ENCODE measurements around the gene VARS2. TPM values are rescaled to one million over a fixed set of nuclear protein-coding genes. Genes with fewer than 3 reads are reported as not detected.

VARS2 gene
- total and polyA plus RNA-seq, 2 donors (not counting 1 experiment from before 2014, with no cell fraction given), result 27.1 to 41.6 TPM

DNA sequence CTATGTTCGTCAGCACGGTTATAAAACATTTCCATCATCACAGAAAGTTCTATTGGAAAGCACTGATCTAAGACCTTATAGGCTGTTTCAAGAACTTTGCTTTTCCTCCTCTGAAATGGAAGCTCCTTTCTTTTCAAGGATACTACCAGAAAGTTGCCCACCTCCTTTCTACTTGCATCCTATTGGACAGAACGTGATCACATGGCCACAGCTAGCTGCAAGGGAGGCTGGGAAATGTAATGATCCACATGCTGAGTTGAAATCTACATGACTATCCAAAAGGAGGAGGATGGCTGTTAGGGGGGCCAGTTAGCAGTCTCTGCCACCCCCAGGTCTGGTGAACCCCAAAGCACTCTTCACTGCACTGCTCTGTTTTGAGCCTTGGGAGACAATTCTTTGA is 14.6 kb downstream of the VARS2 start:
- Histone ChIP-seq H3K4me3 (ENCODE audit: control extremely low read depth in 1 of 5, extremely low read depth in 1 of 5, insufficient read depth in 1 of 5, low read depth in 2 of 5, low read length in 4 of 5) (no peak overlapping the region), H3K36me3 (replicated peaks in 1 of 2; ENCODE audit: control extremely low read depth in 1 of 2, control insufficient read depth in 1 of 2, extremely low read depth in 1 of 2, insufficient read depth in 2 of 2, low read length in 1 of 2) (peaks cover 2 to 16% of the 10 kb centered on the region in 2 experiments), H3K79me2 (ENCODE audit: control insufficient read depth, insufficient read depth, low read length) (no peaks in the 10 kb centered on the region), H3K4me1 (ENCODE audit: control insufficient read depth in 2 of 2, insufficient read depth in 2 of 2, low read length in 2 of 2) (no peaks in the 10 kb centered on the region), H3K4me2 (replicated peaks; ENCODE audit: low read depth, low read length, poor library complexity, severe bottlenecking) (no peak overlapping the region), H3K27ac (ENCODE audit: low read length in 2 of 2) (no peak overlapping the region), H4K20me1 (ENCODE audit: control insufficient read depth, insufficient read depth, low read length, poor library complexity, severe bottlenecking) (no peaks in the 10 kb centered on the region), H3K9me3 (ENCODE audit: control extremely low read depth in 1 of 3, control insufficient read depth in 2 of 3, insufficient read depth in 1 of 3, low read length in 2 of 3) (peaks cover 0 to 11% (median 6%) of the 10 kb centered on the region in 3 donors), H3K9ac (ENCODE audit: low read length) (no peak overlapping the region), H2AFZ (ENCODE audit: insufficient read depth, low read depth, low read length, poor library complexity, severe bottlenecking) (no peak overlapping the region), H3K27me3 (replicated peaks in 1 of 4; ENCODE audit: control extremely low read depth in 1 of 4, control insufficient read depth in 3 of 4, insufficient read depth in 4 of 4, low read length in 3 of 4) (no peaks in the 10 kb centered on the region)
- peaks cover 4% of the 10 kb centered on the region for H3K27me3 Mint-ChIP-seq
- no peak overlapping the region for H3K4me3 Mint-ChIP-seq
- no peak overlapping the region for H3K27ac Mint-ChIP-seq
- ChIA-PET POLR2A (no interaction called here), CTCF (interaction anchor here (1.4 kb wide), 1 partner anchor 13 kb away, joined by 3 read pairs; no protein-coding TSS in a partner anchor)
- H3K9me3 Mint-ChIP-seq (ENCODE audit: insufficient read depth), result peaks cover 6% of the 10 kb centered on the region
- WGBS (ENCODE audit: insufficient coverage), result 100% methylated on average over 1 of the region's 3 CpGs
- intact Hi-C loops (cut with micrococcal nuclease), result no loop called here
- no peak for TF ChIP-seq EZH2 (IDR thresholded peaks at IDR 0.05; ENCODE audit: borderline replicate concordance, insufficient read depth, low read depth, low read length, poor library complexity, severe bottlenecking)
- ATAC-seq (ENCODE audit: low read depth) (no peak), DNase-seq (no peak)
- no peaks in the 10 kb centered on the region for H3K4me1 Mint-ChIP-seq

DNA sequence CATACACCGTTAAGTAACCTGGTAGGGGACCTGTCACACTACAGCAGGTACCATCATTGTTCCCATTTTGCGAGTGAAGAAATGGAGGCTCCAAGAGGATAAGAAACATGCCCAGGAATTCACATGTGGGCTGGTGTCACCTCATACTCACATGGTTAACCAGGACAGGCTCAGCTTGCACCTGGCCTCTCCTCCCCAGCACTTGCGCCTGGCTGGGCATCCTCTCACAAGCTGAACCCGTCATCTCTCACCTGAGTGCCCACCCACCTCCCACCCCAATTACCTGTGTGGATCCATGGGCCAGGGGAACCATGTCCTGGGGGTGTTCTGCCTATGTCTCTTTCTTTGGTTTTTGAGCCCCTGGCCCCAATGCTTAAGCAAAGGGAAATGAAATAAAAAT is 16.5 kb downstream of the VARS2 start:
- Mint-ChIP-seq H3K27ac (no peak overlapping the region), H3K4me1 (no peaks in the 10 kb centered on the region), H3K9me3 (ENCODE audit: insufficient read depth) (peaks cover 6% of the 10 kb centered on the region), H3K27me3 (peaks cover 11% of the 10 kb centered on the region), H3K4me3 (no peak overlapping the region)
- no peaks in the 10 kb centered on the region for H3K79me2 ChIP-seq (ENCODE audit: control insufficient read depth, insufficient read depth, low read length)
- 100% methylated on average over 2 of the region's 4 CpGs for whole genome bisulfite sequencing (ENCODE audit: insufficient coverage)
- H3K9ac ChIP-seq (ENCODE audit: low read length), result no peak overlapping the region
- H3K4me1 ChIP-seq (ENCODE audit: control insufficient read depth in 2 of 2, insufficient read depth in 2 of 2, low read length in 2 of 2), result no peaks in the 10 kb centered on the region
- H3K27ac ChIP-seq (ENCODE audit: low read length in 2 of 2), result no peak overlapping the region
- no peak for ATAC-seq (ENCODE audit: low read depth)
- H3K27me3 ChIP-seq (replicated peaks in 1 of 4; ENCODE audit: control extremely low read depth in 1 of 4, control insufficient read depth in 3 of 4, insufficient read depth in 4 of 4, low read length in 3 of 4), result peaks cover 0 to 3% (median under 1%) of the 10 kb centered on the region in 4 experiments
- no peak overlapping the region for H2AFZ ChIP-seq (ENCODE audit: insufficient read depth, low read depth, low read length, poor library complexity, severe bottlenecking)
- no peak for DNase-seq
- H4K20me1 ChIP-seq (ENCODE audit: control insufficient read depth, insufficient read depth, low read length, poor library complexity, severe bottlenecking), result no peaks in the 10 kb centered on the region
- no peak overlapping the region for H3K4me2 ChIP-seq (replicated peaks; ENCODE audit: low read depth, low read length, poor library complexity, severe bottlenecking)
- H3K9me3 ChIP-seq (ENCODE audit: control extremely low read depth in 1 of 3, control insufficient read depth in 2 of 3, insufficient read depth in 1 of 3, low read length in 2 of 3), result peaks cover 0 to 11% (median 6%) of the 10 kb centered on the region in 3 donors
- H3K4me3 ChIP-seq (ENCODE audit: control extremely low read depth in 1 of 5, extremely low read depth in 1 of 5, insufficient read depth in 1 of 5, low read depth in 2 of 5, low read length in 4 of 5), result no peak overlapping the region
- TF ChIP-seq EZH2 (IDR thresholded peaks at IDR 0.05; ENCODE audit: borderline replicate concordance, insufficient read depth, low read depth, low read length, poor library complexity, severe bottlenecking), result no peak
- TF ChIP-seq, protein P1, sequence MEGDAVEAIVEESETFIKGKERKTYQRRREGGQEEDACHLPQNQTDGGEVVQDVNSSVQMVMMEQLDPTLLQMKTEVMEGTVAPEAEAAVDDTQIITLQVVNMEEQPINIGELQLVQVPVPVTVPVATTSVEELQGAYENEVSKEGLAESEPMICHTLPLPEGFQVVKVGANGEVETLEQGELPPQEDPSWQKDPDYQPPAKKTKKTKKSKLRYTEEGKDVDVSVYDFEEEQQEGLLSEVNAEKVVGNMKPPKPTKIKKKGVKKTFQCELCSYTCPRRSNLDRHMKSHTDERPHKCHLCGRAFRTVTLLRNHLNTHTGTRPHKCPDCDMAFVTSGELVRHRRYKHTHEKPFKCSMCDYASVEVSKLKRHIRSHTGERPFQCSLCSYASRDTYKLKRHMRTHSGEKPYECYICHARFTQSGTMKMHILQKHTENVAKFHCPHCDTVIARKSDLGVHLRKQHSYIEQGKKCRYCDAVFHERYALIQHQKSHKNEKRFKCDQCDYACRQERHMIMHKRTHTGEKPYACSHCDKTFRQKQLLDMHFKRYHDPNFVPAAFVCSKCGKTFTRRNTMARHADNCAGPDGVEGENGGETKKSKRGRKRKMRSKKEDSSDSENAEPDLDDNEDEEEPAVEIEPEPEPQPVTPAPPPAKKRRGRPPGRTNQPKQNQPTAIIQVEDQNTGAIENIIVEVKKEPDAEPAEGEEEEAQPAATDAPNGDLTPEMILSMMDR (IDR thresholded peaks at IDR 0.05), result no peak
- peaks cover 2 to 12% of the 10 kb centered on the region in 2 experiments for H3K36me3 ChIP-seq (replicated peaks in 1 of 2; ENCODE audit: control extremely low read depth in 1 of 2, control insufficient read depth in 1 of 2, extremely low read depth in 1 of 2, insufficient read depth in 2 of 2, low read length in 1 of 2)
- ChIA-PET CTCF (no interaction called here), POLR2A (no interaction called here)
- intact Hi-C loops (cut with micrococcal nuclease), result no loop called here

Measured in B cell (primary cell).